G401.6 (cell line): ENCODE data around the gene XDH.

Source experiments
- FAIRE-seq: peaks from 2 replicates; lab custom pipeline; 2012; peaks lifted over from hg19 to GRCh38; lab: Jason Lieb, UNC

The XDH gene

GRCh38 chr2:31402388-31402787 is 12.2 kb downstream of the XDH start:
- no peak for FAIRE-seq

GRCh38 chr2:31401580-31401979 is 13.0 kb downstream of the XDH start:
- no peak for FAIRE-seq

GRCh38 chr2:31398881-31399280 is 15.7 kb downstream of the XDH start:
- no peak for FAIRE-seq

GRCh38 chr2:31397094-31397493 is 17.4 kb downstream of the XDH start:
- no peak for FAIRE-seq

GRCh38 chr2:31390324-31390723 is 24.2 kb downstream of the XDH start:
- FAIRE-seq, result no peak

- FAIRE-seq, result no peak
Observed at GRCh38 chr2:31388736-31389135, 25.8 kb downstream of the XDH start.

GRCh38 chr2:31387850-31388249 is 26.7 kb downstream of the XDH start:
- no peak for FAIRE-seq

GRCh38 chr2:31386648-31387047 is 27.9 kb downstream of the XDH start:
- no peak for FAIRE-seq

- no peak for FAIRE-seq
Observed at GRCh38 chr2:31386172-31386571, 28.4 kb downstream of the XDH start.

- FAIRE-seq, result no peak
Observed at GRCh38 chr2:31384771-31385276, 29.7 kb downstream of the XDH start.

- FAIRE-seq, result no peak
Observed at GRCh38 chr2:31384351-31384750, 30.2 kb downstream of the XDH start.

- FAIRE-seq, result no peak
Observed at GRCh38 chr2:31383471-31384153, 30.9 kb downstream of the XDH start.

- no peak for FAIRE-seq
Observed at GRCh38 chr2:31382452-31383120, 32.0 kb downstream of the XDH start.

- FAIRE-seq, result no peak
Observed at GRCh38 chr2:31381601-31382000, 32.9 kb downstream of the XDH start.

- FAIRE-seq, result no peak
Observed at GRCh38 chr2:31380243-31380642, 34.3 kb downstream of the XDH start.

GRCh38 chr2:31379747-31380146 is 34.8 kb downstream of the XDH start:
- no peak for FAIRE-seq

GRCh38 chr2:31378791-31379501 is 35.6 kb downstream of the XDH start:
- no peak for FAIRE-seq

GRCh38 chr2:31378389-31378788 is 36.2 kb downstream of the XDH start:
- no peak for FAIRE-seq

GRCh38 chr2:31373127-31373526 is 41.4 kb downstream of the XDH start:
- FAIRE-seq, result no peak

- no peak for FAIRE-seq
Observed at GRCh38 chr2:31372097-31372496, 42.4 kb downstream of the XDH start.

GRCh38 chr2:31371691-31372090 is 42.9 kb downstream of the XDH start:
- FAIRE-seq, result no peak

- no peak for FAIRE-seq
Observed at GRCh38 chr2:31366733-31367132, 47.8 kb downstream of the XDH start.

- no peak for FAIRE-seq
Observed at GRCh38 chr2:31365834-31366505, 48.6 kb downstream of the XDH start.
